IMR-90 (cell line): ENCODE measurements around the gene MRPS16. TPM values are rescaled to one million over a fixed set of nuclear protein-coding genes. Genes with fewer than 3 reads are reported as not detected.

Experiments used
- ATAC-seq: fragments of 200-7000 bp; cut with Tn5 transposase; 2 replicates; pipeline ENCODE4 v1.9.1; 2020; ENCODE audit warnings: low read depth, mild to moderate bottlenecking, moderate library complexity
- BruUV-seq: library from RNA; stranded (reverse); fragments of 400-500 nt; replicated peaks from 2 replicates; lab custom pipeline; 2021; lab: Mats Ljungman, UMichigan
- CTCF ChIA-PET: fragments of 300-600 bp; formaldehyde crosslinking; extraction: SDS; loops from one replicate; lab custom pipeline; 2021; ENCODE audit warnings: antibody characterized with exemption; lab: Yijun Ruan, JAX
- POLR2A ChIA-PET: fragments of 300-600 bp; sonication (Branson Sonifier 250); formaldehyde crosslinking; loops from one replicate; lab custom pipeline; 2022; ENCODE audit warnings: antibody characterized with exemption; ENCODE audit not compliant: unreplicated experiment; lab: Charles Lee
- DNase-seq: peaks from one replicate; pipeline ENCODE4 v3.0.0; 2013
- H2AFZ ChIP-seq: replicated peaks from 2 replicates; pipeline ENCODE3; 2013; ENCODE audit warnings: low read length, mild to moderate bottlenecking; ENCODE audit not compliant: poor library complexity
- H2AK5ac ChIP-seq: 2 replicates; pipeline ENCODE4 v1.6.1; 2013; ENCODE audit warnings: low read depth, low read length, inconsistent platforms
- H2AK9ac ChIP-seq: replicated peaks from 2 replicates; pipeline ENCODE3; 2013; ENCODE audit warnings: mild to moderate bottlenecking, low read depth, low read length, moderate library complexity; ENCODE audit not compliant: poor library complexity
- H2BK120ac ChIP-seq: 2 replicates; pipeline ENCODE4 v1.6.1; 2013; ENCODE audit warnings: low read depth, low read length, inconsistent platforms
- H2BK15ac ChIP-seq: 3 replicates; pipeline ENCODE4 v1.6.1; 2013; ENCODE audit warnings: low read depth, low read length, inconsistent platforms
- H2BK20ac ChIP-seq: 2 replicates; pipeline ENCODE4 v1.6.1; 2013; ENCODE audit warnings: low read depth, mild to moderate bottlenecking, inconsistent platforms, low read length, moderate library complexity
- H2BK5ac ChIP-seq: 2 replicates; pipeline ENCODE4 v1.6.1; 2013; ENCODE audit warnings: mild to moderate bottlenecking, low read depth, low read length, inconsistent platforms; ENCODE audit not compliant: poor library complexity, severe bottlenecking
- H3K14ac ChIP-seq: replicated peaks from 2 replicates; pipeline ENCODE4 v1.6.1; 2013; ENCODE audit warnings: low read depth, low read length, inconsistent platforms
- H3K18ac ChIP-seq: 2 replicates; pipeline ENCODE4 v1.6.1; 2013; ENCODE audit warnings: low read depth, low read length, control low read depth
- H3K23ac ChIP-seq: 2 replicates; pipeline ENCODE4 v1.6.1; 2013; ENCODE audit warnings: low read depth, low read length, inconsistent platforms
- H3K27ac ChIP-seq: 2 replicates; pipeline ENCODE4 v1.5.1; 2013; ENCODE audit warnings: mild to moderate bottlenecking, control low read depth, low read length; ENCODE audit not compliant: insufficient read depth
- H3K27me3 ChIP-seq: 2 replicates; pipeline ENCODE4 v1.6.1; 2013; ENCODE audit warnings: low read length; ENCODE audit not compliant: control insufficient read depth, insufficient read depth
- H3K36me3 ChIP-seq: 2 replicates; pipeline ENCODE4 v1.6.1; 2013; ENCODE audit warnings: low read length, mixed read lengths; ENCODE audit not compliant: control insufficient read depth, insufficient read depth
- H3K4ac ChIP-seq: 2 replicates; pipeline ENCODE4 v1.6.1; 2013; ENCODE audit warnings: low read depth, low read length, inconsistent platforms
- H3K4me1 ChIP-seq: 2 replicates; pipeline ENCODE4 v1.6.1; 2013; ENCODE audit warnings: low read length, mixed read lengths; ENCODE audit not compliant: control insufficient read depth, insufficient read depth
- H3K4me2 ChIP-seq: 2 replicates; pipeline ENCODE4 v1.6.1; 2013; ENCODE audit warnings: low read depth, mild to moderate bottlenecking, control low read depth, low read length, moderate library complexity
- H3K4me3 ChIP-seq: 2 replicates; pipeline ENCODE4 v1.5.1; 2013; ENCODE audit warnings: low read depth, mild to moderate bottlenecking, control low read depth, low read length, moderate library complexity; ENCODE audit not compliant: insufficient read depth
- H3K56ac ChIP-seq: 2 replicates; pipeline ENCODE4 v1.6.1; 2013; ENCODE audit warnings: low read length, inconsistent platforms; ENCODE audit not compliant: insufficient read depth; ENCODE audit errors: extremely low read depth
- H3K79me1 ChIP-seq, 2 experiments: 2 replicates each; pipeline ENCODE4 v1.6.1; 2013; ENCODE audit warnings: low read length in 2 of 2, inconsistent platforms in 1 of 2, low read depth in 1 of 2
- H3K9ac ChIP-seq: 2 replicates; pipeline ENCODE4 v1.6.1; 2013; ENCODE audit warnings: low read depth, low read length, control low read depth
- H3K9me1 ChIP-seq: 2 replicates; pipeline ENCODE4 v1.6.1; 2013; ENCODE audit warnings: low read length, inconsistent platforms; ENCODE audit not compliant: insufficient read depth
- H3K9me3 ChIP-seq: 2 replicates; pipeline ENCODE4 v1.6.1; 2013; ENCODE audit warnings: low read length; ENCODE audit not compliant: control insufficient read depth, insufficient read depth
- H4K20me1 ChIP-seq: 2 replicates; pipeline ENCODE4 v1.6.1; 2013; ENCODE audit warnings: low read length, inconsistent platforms; ENCODE audit not compliant: insufficient read depth
- H4K5ac ChIP-seq: 2 replicates; pipeline ENCODE4 v1.6.1; 2013; ENCODE audit warnings: mild to moderate bottlenecking, low read depth, low read length, control low read depth
- H4K8ac ChIP-seq, 2 experiments: 2 replicates each; pipeline ENCODE4 v1.6.1; 2013; ENCODE audit warnings: low read depth in 2 of 2, low read length in 2 of 2, control low read depth in 1 of 2, inconsistent platforms in 1 of 2
- H4K91ac ChIP-seq: 2 replicates; pipeline ENCODE4 v1.6.1; 2013; ENCODE audit warnings: low read depth, low read length, inconsistent platforms; ENCODE audit not compliant: insufficient read depth
- BHLHE40 ChIP-seq: fragments of 150-350 bp; IDR thresholded peaks from 2 replicates; pipeline ENCODE4 v1.6.1; 2016; ENCODE audit warnings: mild to moderate bottlenecking, low read depth, low read length
- CEBPB ChIP-seq: IDR thresholded peaks from 2 replicates; pipeline ENCODE4 v1.6.1; 2012; ENCODE audit warnings: low read depth, low read length, improper control_type of control experiment
- CHD1 ChIP-seq: IDR thresholded peaks from 2 replicates; pipeline ENCODE4 v1.6.1; 2012; ENCODE audit warnings: low read depth, low read length, improper control_type of control experiment
- ELK1 ChIP-seq: fragments of 150-350 bp; IDR thresholded peaks from 2 replicates; pipeline ENCODE4 v1.6.1; 2016; ENCODE audit warnings: low read depth, mild to moderate bottlenecking, low read length, moderate library complexity, borderline replicate concordance
- FOS ChIP-seq: fragments of 150-350 bp; IDR thresholded peaks from 2 replicates; pipeline ENCODE4 v1.6.1; 2016; ENCODE audit warnings: low read depth, low read length
- MAFK ChIP-seq: IDR thresholded peaks from 2 replicates; pipeline ENCODE4 v1.6.1; 2012; ENCODE audit warnings: low read depth, low read length, improper control_type of control experiment
- MAZ ChIP-seq: IDR thresholded peaks from 2 replicates; pipeline ENCODE4 v1.6.1; 2012; ENCODE audit warnings: low read depth, mild to moderate bottlenecking, low read length, improper control_type of control experiment, moderate library complexity, borderline replicate concordance
- MXI1 ChIP-seq: IDR thresholded peaks from 2 replicates; pipeline ENCODE4 v1.6.1; 2012; ENCODE audit warnings: low read depth, mild to moderate bottlenecking, low read length, moderate library complexity, borderline replicate concordance
- NFE2L2 ChIP-seq: fragments of 150-350 bp; IDR thresholded peaks from 2 replicates; pipeline ENCODE4 v1.6.1; 2016; ENCODE audit warnings: low read depth, mild to moderate bottlenecking, low read length
- POLR2A ChIP-seq: IDR thresholded peaks from 2 replicates; pipeline ENCODE4 v1.6.1; 2012; ENCODE audit warnings: mild to moderate bottlenecking, low read depth, low read length
- RAD21 ChIP-seq: IDR thresholded peaks from 2 replicates; pipeline ENCODE4 v1.6.1; 2012; ENCODE audit warnings: low read length, improper control_type of control experiment
- RCOR1 ChIP-seq: IDR thresholded peaks from 2 replicates; pipeline ENCODE4 v1.6.1; 2012; ENCODE audit warnings: mild to moderate bottlenecking, low read length, improper control_type of control experiment; ENCODE audit not compliant: insufficient replicate concordance
- RFX5 ChIP-seq: IDR thresholded peaks from 2 replicates; pipeline ENCODE4 v1.8.0; 2012; ENCODE audit warnings: low read depth, mild to moderate bottlenecking, low read length, moderate library complexity
- SMC3 ChIP-seq: fragments of 150-350 bp; IDR thresholded peaks from 2 replicates; pipeline ENCODE4 v1.6.1; 2016; ENCODE audit warnings: low read depth, mild to moderate bottlenecking, antibody characterized with exemption, low read length, moderate library complexity
- WGBS, 2 experiments: methylation state at CpG; one replicate each; pipeline versions ENCODE4 v1.1.5 to v1.1.7; 2013; ENCODE audit warnings: missing lambda C conversion rate in 2 of 2; ENCODE audit not compliant: insufficient read length in 1 of 2; ENCODE audit errors: extremely low coverage in 2 of 2; 5-methylcytosine and 5-hydroxymethylcytosine counted together
- dilution Hi-C: fragments of 300-500 bp; cut with HindIII; formaldehyde crosslinking; loops from one replicate; pipeline ENCODE4 v1.14.3; 2018; ENCODE audit warnings: low sequenced_read_pairs; ENCODE audit not compliant: unreplicated experiment
- in situ Hi-C: fragments of 300-500 bp; cut with MboI; formaldehyde crosslinking; loops from 3 replicates; pipeline ENCODE4 v1.14.3; 2019; ENCODE audit warnings: low sequenced_read_pairs, inconsistent platforms, mixed read lengths
- intact Hi-C: fragments of 100-400 bp; cut with micrococcal nuclease; formaldehyde crosslinking; loops from 2 replicates; pipeline ENCODE4 v1.10.0; 2022
- polyA plus RNA-seq, 3 experiments: library from polyadenylated mRNA; depleted of rRNA; stranded (reverse); fragments of >200 nt; gene quantifications; 2 replicates each; pipeline ENCODE4 v1.2.3, GENCODE V29; 2012; ENCODE audit warnings: low replicate concordance in 1 of 3
- total RNA-seq: library from RNA; depleted of rRNA; stranded (reverse); fragments of >200 nt; gene quantifications from 2 replicates; pipeline ENCODE4 v1.2.3, GENCODE V29; 2012
- TF ChIP-seq, protein P1 (sequence below): conservative IDR thresholded peaks from 2 replicates; pipeline ENCODE4 v1.5.1; 2012; ENCODE audit warnings: mild to moderate bottlenecking, low read depth, low read length, improper control_type of control experiment
- TF ChIP-seq, protein P2 (sequence below): fragments of 150-350 bp; IDR thresholded peaks from 2 replicates; pipeline ENCODE4 v1.6.1; 2017; ENCODE audit warnings: mild to moderate bottlenecking, antibody characterized with exemption, low read length, low read depth

Gene MRPS16
- total and polyA plus RNA-seq, 2 of the 4 experiments (the other 2 are of a cell fraction), result 45.3 to 62.4 TPM

DNA sequence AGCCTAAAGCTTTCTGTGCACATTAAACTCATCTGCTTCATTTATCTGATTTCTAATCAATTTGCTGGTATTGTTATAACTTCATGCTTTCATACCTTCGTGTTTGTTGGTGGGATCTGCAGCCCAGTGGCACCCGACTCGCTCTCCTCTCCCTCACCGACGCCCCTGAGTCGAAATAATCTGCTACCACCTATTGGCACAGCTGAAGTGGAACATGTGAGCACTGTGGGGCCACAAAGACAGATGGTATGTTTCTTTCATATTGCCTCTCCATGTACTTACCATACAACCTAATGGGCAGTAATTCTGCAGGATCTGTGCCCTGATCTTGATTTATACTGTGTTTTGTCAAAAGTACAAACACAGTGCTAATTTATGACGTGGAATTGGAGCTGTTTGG, 17.7 kb downstream of the MRPS16 start:
- Histone ChIP-seq H3K27ac (no peak overlapping the region), H3K9me1 (no peaks in the 10 kb centered on the region), H3K4me1 (no peaks in the 10 kb centered on the region), H3K27me3 (no peaks in the 10 kb centered on the region), H3K14ac (no peak overlapping the region), H2BK120ac (no peak overlapping the region), H3K4me2 (no peak overlapping the region), H2AFZ (no peak overlapping the region), H3K79me1 (peaks cover 7 to 13% of the 10 kb centered on the region in 2 experiments; a peak in 3 of 4 replicates), H3K36me3 (peaks cover 11% of the 10 kb centered on the region), H2AK9ac (no peak overlapping the region), H4K8ac (no peak overlapping the region), H3K9ac (no peak overlapping the region), H2BK5ac (no peak overlapping the region), H3K4ac (no peak overlapping the region), H2BK15ac (no peak overlapping the region), H4K20me1 (no peaks in the 10 kb centered on the region), H3K9me3 (no peaks in the 10 kb centered on the region), H4K91ac (no peak overlapping the region), H2AK5ac (no peak overlapping the region), H3K56ac (no peak overlapping the region), H3K4me3 (no peak overlapping the region), H3K18ac (no peak overlapping the region), H3K23ac (no peak overlapping the region), H2BK20ac (no peak overlapping the region), H4K5ac (no peak overlapping the region)
- no TSS peak for BruUV-seq
- TF ChIP-seq MAFK (no peak), POLR2A (no peak), RAD21 (no peak), NFE2L2 (no peak), RCOR1 (no peak), CEBPB (no peak), BHLHE40 (no peak), MAZ (no peak), MXI1 (no peak), CHD1 (no peak), RFX5 (no peak), FOS (no peak), ELK1 (no peak), SMC3 (no peak)
- TF ChIP-seq, protein P1, sequence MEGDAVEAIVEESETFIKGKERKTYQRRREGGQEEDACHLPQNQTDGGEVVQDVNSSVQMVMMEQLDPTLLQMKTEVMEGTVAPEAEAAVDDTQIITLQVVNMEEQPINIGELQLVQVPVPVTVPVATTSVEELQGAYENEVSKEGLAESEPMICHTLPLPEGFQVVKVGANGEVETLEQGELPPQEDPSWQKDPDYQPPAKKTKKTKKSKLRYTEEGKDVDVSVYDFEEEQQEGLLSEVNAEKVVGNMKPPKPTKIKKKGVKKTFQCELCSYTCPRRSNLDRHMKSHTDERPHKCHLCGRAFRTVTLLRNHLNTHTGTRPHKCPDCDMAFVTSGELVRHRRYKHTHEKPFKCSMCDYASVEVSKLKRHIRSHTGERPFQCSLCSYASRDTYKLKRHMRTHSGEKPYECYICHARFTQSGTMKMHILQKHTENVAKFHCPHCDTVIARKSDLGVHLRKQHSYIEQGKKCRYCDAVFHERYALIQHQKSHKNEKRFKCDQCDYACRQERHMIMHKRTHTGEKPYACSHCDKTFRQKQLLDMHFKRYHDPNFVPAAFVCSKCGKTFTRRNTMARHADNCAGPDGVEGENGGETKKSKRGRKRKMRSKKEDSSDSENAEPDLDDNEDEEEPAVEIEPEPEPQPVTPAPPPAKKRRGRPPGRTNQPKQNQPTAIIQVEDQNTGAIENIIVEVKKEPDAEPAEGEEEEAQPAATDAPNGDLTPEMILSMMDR, result no peak
- TF ChIP-seq, protein P2, sequence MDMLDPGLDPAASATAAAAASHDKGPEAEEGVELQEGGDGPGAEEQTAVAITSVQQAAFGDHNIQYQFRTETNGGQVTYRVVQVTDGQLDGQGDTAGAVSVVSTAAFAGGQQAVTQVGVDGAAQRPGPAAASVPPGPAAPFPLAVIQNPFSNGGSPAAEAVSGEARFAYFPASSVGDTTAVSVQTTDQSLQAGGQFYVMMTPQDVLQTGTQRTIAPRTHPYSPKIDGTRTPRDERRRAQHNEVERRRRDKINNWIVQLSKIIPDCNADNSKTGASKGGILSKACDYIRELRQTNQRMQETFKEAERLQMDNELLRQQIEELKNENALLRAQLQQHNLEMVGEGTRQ, result no peak
- ATAC-seq, result no peak
- no CpG with 5 or more reads among the region's 7 CpGs for WGBS, 2 experiments
- in situ Hi-C loops, result no loop called here
- no peak for DNase-seq
- CTCF ChIA-PET, result no interaction called here
- POLR2A ChIA-PET, result no interaction called here
- dilution Hi-C loops, result no loop called here
- intact Hi-C loops, result no loop called here
